IPS-20b (cell line): ENCODE measurements around the gene URI1.

Source experiments
- H3K27ac ChIP-seq: one replicate; pipeline ENCODE4 v1.5.1; 2013; ENCODE audit warnings: low read length
- H3K27me3 ChIP-seq: 2 replicates; pipeline ENCODE4 v1.6.1; 2013; ENCODE audit warnings: mild to moderate bottlenecking, low read length, inconsistent platforms; ENCODE audit not compliant: insufficient read depth
- H3K36me3 ChIP-seq: 2 replicates; pipeline ENCODE4 v1.6.1; 2013; ENCODE audit warnings: low read depth, mild to moderate bottlenecking, inconsistent platforms, low read length, moderate library complexity; ENCODE audit not compliant: insufficient read depth
- H3K4me1 ChIP-seq: 2 replicates; pipeline ENCODE4 v1.6.1; 2013; ENCODE audit warnings: mild to moderate bottlenecking, control low read depth, inconsistent platforms, low read length, moderate library complexity; ENCODE audit not compliant: insufficient read depth
- H3K4me3 ChIP-seq: 2 replicates; pipeline ENCODE4 v1.5.1; 2013; ENCODE audit warnings: mild to moderate bottlenecking, low read length, inconsistent platforms
- H3K9ac ChIP-seq: 2 replicates; pipeline ENCODE4 v1.6.1; 2013; ENCODE audit warnings: low read depth, mild to moderate bottlenecking, inconsistent platforms, low read length, moderate library complexity
- H3K9me3 ChIP-seq: 2 replicates; pipeline ENCODE4 v1.6.1; 2013; ENCODE audit warnings: mild to moderate bottlenecking, low read depth, low read length, inconsistent platforms; ENCODE audit not compliant: insufficient read depth

Gene URI1

GRCh38 chr19:30004403-30004802, 62.4 kb downstream of the URI1 start:
- Histone ChIP-seq H3K9ac (no peak overlapping the region), H3K4me1 (peaks cover 4% of the 10 kb centered on the region; the same call in 1 of the 2 replicates), H3K36me3 (peaks cover 7% of the 10 kb centered on the region), H3K27ac (no peak overlapping the region), H3K27me3 (no peaks in the 10 kb centered on the region), H3K4me3 (no peak overlapping the region), H3K9me3 (no peaks in the 10 kb centered on the region)

- Histone ChIP-seq H3K27me3 (no peaks in the 10 kb centered on the region), H3K4me1 (0 out of 2 replicates have a peak, but pooled peaks cover 4% of the 10 kb centered on the region), H3K9me3 (no peaks in the 10 kb centered on the region), H3K36me3 (peaks cover 16% of the 10 kb centered on the region), H3K9ac (no peak overlapping the region), H3K27ac (no peak overlapping the region), H3K4me3 (no peak overlapping the region)
Measured at GRCh38 chr19:30006207-30006606, 64.2 kb downstream of the URI1 start.

GRCh38 chr19:30008169-30008568, 66.1 kb downstream of the URI1 start:
- H3K9ac ChIP-seq: no peak overlapping the region
- no peak overlapping the region for H3K27ac ChIP-seq
- no peaks in the 10 kb centered on the region for H3K27me3 ChIP-seq
- H3K4me3 ChIP-seq: no peak overlapping the region
- H3K36me3 ChIP-seq: peaks cover 23% of the 10 kb centered on the region
- no peaks in the 10 kb centered on the region; the same call in 1 of the 2 replicates for H3K4me1 ChIP-seq
- no peaks in the 10 kb centered on the region for H3K9me3 ChIP-seq

- peaks cover under 1% of the 10 kb centered on the region; the same call in 1 of the 2 replicates for H3K4me1 ChIP-seq
- H3K9ac ChIP-seq: no peak overlapping the region
- no peaks in the 10 kb centered on the region for H3K9me3 ChIP-seq
- peaks cover 24% of the 10 kb centered on the region for H3K36me3 ChIP-seq
- no peak overlapping the region for H3K27ac ChIP-seq
- H3K4me3 ChIP-seq: no peak overlapping the region
- no peaks in the 10 kb centered on the region for H3K27me3 ChIP-seq
Measured at GRCh38 chr19:30009013-30009412, 67.0 kb downstream of the URI1 start.

- H3K9me3 ChIP-seq: no peaks in the 10 kb centered on the region
- H3K9ac ChIP-seq: no peak overlapping the region
- H3K36me3 ChIP-seq: peaks cover 32% of the 10 kb centered on the region
- H3K4me1 ChIP-seq: peaks cover 12% of the 10 kb centered on the region; the same call in 1 of the 2 replicates
- H3K4me3 ChIP-seq: no peak overlapping the region
- no peaks in the 10 kb centered on the region for H3K27me3 ChIP-seq
- no peak overlapping the region for H3K27ac ChIP-seq
Measured at GRCh38 chr19:30011051-30011578, 69.1 kb downstream of the URI1 start.

- H3K27ac ChIP-seq: no peak overlapping the region
- H3K4me3 ChIP-seq: no peak overlapping the region
- peaks cover 21% of the 10 kb centered on the region; the same call in 1 of the 2 replicates for H3K36me3 ChIP-seq
- H3K9ac ChIP-seq: no peak overlapping the region
- H3K4me1 ChIP-seq: peaks cover 12% of the 10 kb centered on the region; the same call in 1 of the 2 replicates
- no peaks in the 10 kb centered on the region for H3K27me3 ChIP-seq
- no peaks in the 10 kb centered on the region for H3K9me3 ChIP-seq
Measured at GRCh38 chr19:30014770-30015169, 72.7 kb downstream of the URI1 start.

GRCh38 chr19:30017172-30017571, 75.1 kb downstream of the URI1 start:
- Histone ChIP-seq H3K4me1 (peaks cover 12% of the 10 kb centered on the region; the same call in 1 of the 2 replicates), H3K27me3 (no peaks in the 10 kb centered on the region), H3K27ac (no peak overlapping the region), H3K9me3 (no peaks in the 10 kb centered on the region), H3K4me3 (no peak overlapping the region), H3K36me3 (peaks cover 12% of the 10 kb centered on the region; the same call in 1 of the 2 replicates), H3K9ac (no peak overlapping the region)

- Histone ChIP-seq H3K4me1 (peaks cover 4% of the 10 kb centered on the region; the same call in 1 of the 2 replicates), H3K9ac (no peak overlapping the region), H3K27ac (no peak overlapping the region), H3K36me3 (peaks cover 3% of the 10 kb centered on the region; the same call in 1 of the 2 replicates), H3K4me3 (no peak overlapping the region), H3K27me3 (no peaks in the 10 kb centered on the region), H3K9me3 (no peaks in the 10 kb centered on the region)
Measured at GRCh38 chr19:30020189-30020588, 78.2 kb downstream of the URI1 start.

GRCh38 chr19:30022659-30023058, 80.6 kb downstream of the URI1 start:
- Histone ChIP-seq H3K9me3 (no peaks in the 10 kb centered on the region), H3K4me3 (no peak overlapping the region), H3K4me1 (no peaks in the 10 kb centered on the region; the same call in 1 of the 2 replicates), H3K36me3 (no peaks in the 10 kb centered on the region), H3K9ac (no peak overlapping the region), H3K27me3 (no peaks in the 10 kb centered on the region), H3K27ac (no peak overlapping the region)

GRCh38 chr19:30023330-30023729, 81.3 kb downstream of the URI1 start:
- Histone ChIP-seq H3K9ac (no peak overlapping the region), H3K27me3 (no peaks in the 10 kb centered on the region), H3K4me3 (no peak overlapping the region), H3K27ac (no peak overlapping the region), H3K9me3 (no peaks in the 10 kb centered on the region), H3K4me1 (no peaks in the 10 kb centered on the region; the same call in 1 of the 2 replicates), H3K36me3 (no peaks in the 10 kb centered on the region)

- no peak overlapping the region for H3K9ac ChIP-seq
- H3K36me3 ChIP-seq: no peaks in the 10 kb centered on the region
- no peaks in the 10 kb centered on the region; the same call in 1 of the 2 replicates for H3K4me1 ChIP-seq
- no peak overlapping the region for H3K27ac ChIP-seq
- H3K27me3 ChIP-seq: no peaks in the 10 kb centered on the region
- no peaks in the 10 kb centered on the region for H3K9me3 ChIP-seq
- no peak overlapping the region for H3K4me3 ChIP-seq
Measured at GRCh38 chr19:30024091-30024490, 82.1 kb downstream of the URI1 start.

GRCh38 chr19:30026933-30027332, 84.9 kb downstream of the URI1 start:
- Histone ChIP-seq H3K27me3 (no peaks in the 10 kb centered on the region), H3K4me1 (no peaks in the 10 kb centered on the region; the same call in 1 of the 2 replicates), H3K4me3 (no peak overlapping the region), H3K9me3 (peaks cover 3% of the 10 kb centered on the region; the same call in 1 of the 2 replicates), H3K27ac (no peak overlapping the region), H3K36me3 (0 out of 2 replicates have a peak, but pooled peaks cover 5% of the 10 kb centered on the region), H3K9ac (no peak overlapping the region)
